Measurements from ENCODE around the gene OSBPL8.

DNA sequence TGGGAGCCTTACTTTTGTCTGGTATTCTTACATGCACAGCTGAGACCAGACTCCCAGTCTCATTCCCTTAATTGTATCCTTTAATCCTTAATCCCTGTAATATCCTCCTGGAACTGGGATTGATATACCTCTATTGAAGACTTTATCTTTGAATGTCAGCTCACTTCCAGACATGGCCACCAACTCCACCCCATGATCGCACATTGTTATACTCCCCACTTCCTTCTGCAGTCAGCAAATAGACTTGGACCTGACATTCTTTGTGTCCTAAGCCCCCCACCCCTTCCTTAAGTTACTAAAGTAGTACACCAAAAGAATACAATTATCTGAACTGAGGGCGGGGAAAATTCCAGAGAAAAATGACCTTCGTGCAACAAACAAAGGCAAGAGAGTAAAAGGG, 8.6 kb upstream of the OSBPL8 start:
- TF ChIP-seq CTCF (IDR thresholded peaks at IDR 0.05) (no peak), POLR2AphosphoS5 (IDR thresholded peaks at IDR 0.05) (no peak), POLR2A (IDR thresholded peaks at IDR 0.05) (no peak)

Data from breast epithelium (tissue), 3 donors.